ENCODE results near the gene SACS. TPM values are rescaled to one million over a fixed set of nuclear protein-coding genes. Genes with fewer than 3 reads are reported as not detected.

SACS gene
- total RNA-seq, 1 experiment from 2014 or later: 53.0 TPM

DNA sequence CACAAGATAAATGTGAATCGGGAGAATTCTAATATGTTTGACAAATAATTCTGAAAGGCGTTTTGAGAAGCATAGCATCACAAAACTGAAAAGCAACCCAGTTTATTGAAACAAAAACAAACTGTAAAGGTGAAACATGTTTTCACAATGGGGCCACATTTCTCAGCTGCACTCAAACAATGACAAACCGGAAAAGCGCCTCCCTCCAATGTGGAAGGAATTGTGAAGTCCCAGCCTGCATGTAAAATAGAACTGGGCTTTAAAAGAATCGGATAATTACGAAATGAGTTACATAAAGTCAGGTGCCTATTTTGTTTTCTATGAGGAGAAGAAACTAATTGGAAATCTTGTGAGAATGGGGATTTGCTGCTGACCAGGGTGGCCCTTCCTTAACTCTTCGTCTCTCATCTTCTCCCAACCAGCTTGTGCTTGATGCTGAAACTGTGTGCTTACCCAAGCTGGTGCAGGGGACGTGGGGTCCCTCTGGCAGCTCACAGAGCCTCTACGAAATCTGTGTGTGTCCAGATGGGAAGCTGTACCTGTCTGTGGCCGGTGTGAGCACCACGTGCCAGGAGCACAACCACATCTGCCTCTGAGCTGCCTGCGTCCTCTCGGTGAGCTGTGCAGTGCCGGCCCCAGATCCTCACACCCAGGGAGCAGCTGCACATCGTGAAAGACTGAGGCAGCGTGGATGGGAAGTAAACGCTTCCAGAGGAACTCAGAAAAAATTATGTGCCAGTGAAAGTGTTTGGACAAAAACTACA, 109.4 kb downstream of the SACS start:
- H4K91ac ChIP-seq (ENCODE audit: insufficient read length, low read depth, low read length): no peak overlapping the region
- no peak overlapping the region for H4K5ac ChIP-seq (ENCODE audit: insufficient read length, low read depth, low read length)
- no peak overlapping the region for H3K9ac ChIP-seq (ENCODE audit: extremely low read depth, insufficient read length, low read length)
- no peaks in the 10 kb centered on the region for H3K23me2 ChIP-seq (ENCODE audit: insufficient read length, low read depth, low read length, poor library complexity, severe bottlenecking)
- H2BK15ac ChIP-seq (ENCODE audit: low read depth, low read length): no peak overlapping the region
- peak overlapping the region; percentile 69 for H3K18ac ChIP-seq (ENCODE audit: insufficient read length, low read depth, low read length)
- no peak overlapping the region for H2BK20ac ChIP-seq (ENCODE audit: low read depth, low read length, poor library complexity, severe bottlenecking)
- H2BK5ac ChIP-seq (ENCODE audit: insufficient read length, low read length): no peak overlapping the region
- no peak overlapping the region for H4K8ac ChIP-seq (replicated peaks; ENCODE audit: insufficient read length, low read depth, low read length)
- no peak overlapping the region for H2AK5ac ChIP-seq (ENCODE audit: insufficient read length, low read length)
- H3K4me2 ChIP-seq (ENCODE audit: insufficient read depth, insufficient read length, low read length): no peak overlapping the region
- no peak overlapping the region for H3K4me3 Mint-ChIP-seq
- no peaks in the 10 kb centered on the region for H3K9me3 ChIP-seq (ENCODE audit: control insufficient read depth, low read depth, low read length)
- H2AFZ ChIP-seq (ENCODE audit: low read length): no peak overlapping the region
- no peak overlapping the region for H2BK12ac ChIP-seq (ENCODE audit: insufficient read length, low read depth, low read length)
- no peaks in the 10 kb centered on the region; a peak in 1 of 5 replicates for H3K9me3 Mint-ChIP-seq
- H4K20me1 ChIP-seq (ENCODE audit: control insufficient read depth, insufficient read depth, insufficient read length): no peaks in the 10 kb centered on the region
- no peak for TF ChIP-seq CTCF (conservative IDR thresholded peaks at IDR 0.05)
- H2BK120ac ChIP-seq (ENCODE audit: low read depth, low read length, poor library complexity, severe bottlenecking): no peak overlapping the region
- H3K27ac Mint-ChIP-seq: peak overlapping the region in 2 of 3 experiments; percentile 62 to 64; a peak in 3 of 7 replicates
- H3T11ph ChIP-seq (ENCODE audit: low read length): no peak overlapping the region
- no peaks in the 10 kb centered on the region for H3K36me3 Mint-ChIP-seq (ENCODE audit: insufficient read depth in 1 of 3, low read depth in 3 of 3)
- no peak overlapping the region for H3K27ac ChIP-seq (ENCODE audit: insufficient read length, low read depth, low read length)
- H3K4ac ChIP-seq (ENCODE audit: low read depth, low read length): no peak overlapping the region
- H3K27me3 Mint-ChIP-seq (ENCODE audit: low read depth): no peaks in the 10 kb centered on the region
- H3K4me1 ChIP-seq (ENCODE audit: insufficient read depth, low read length): peaks cover 3% of the 10 kb centered on the region; the same call in 1 of the 2 replicates
- DNase-seq: no peak
- no peaks in the 10 kb centered on the region for H3K79me1 ChIP-seq (ENCODE audit: insufficient read depth, low read depth, low read length, poor library complexity, severe bottlenecking)
- H3K14ac ChIP-seq (ENCODE audit: insufficient read depth, low read length): peak overlapping the region; percentile 54
- H3K79me2 ChIP-seq (ENCODE audit: insufficient read depth, low read length): no peaks in the 10 kb centered on the region
- WGBS (ENCODE audit: extremely low coverage, insufficient read length, low lambda C conversion rate): no CpG with 5 or more reads among the region's 17 CpGs
- peaks cover 16 to 18% of the 10 kb centered on the region in 2 experiments for H3K4me1 Mint-ChIP-seq
- no peaks in the 10 kb centered on the region for H3K27me3 ChIP-seq (ENCODE audit: insufficient read depth, low read length)
- H3K23ac ChIP-seq (ENCODE audit: insufficient read length, low read depth, low read length): no peak overlapping the region
- H3K56ac ChIP-seq (ENCODE audit: insufficient read length, low read depth, low read length): no peak overlapping the region
